ENCODE measurements around the gene GJA4.

- no peak for TF ChIP-seq CTCF (IDR thresholded peaks at IDR 0.05)
- no peak for TF ChIP-seq POLR2A (IDR thresholded peaks at IDR 0.05)
These were observed 13.8 kb upstream of the GJA4 start for GRCh38 chr1:34779005-34779404.
